SU-DHL-6 (cell line): ENCODE results near the gene NLGN1.
"Not testable (repeated sequence)": the region's sequence is repeated elsewhere in the genome, so short reads cannot be mapped to it uniquely, and the experiment has no call there.

Experiments used
- H2AFZ ChIP-seq: fragments of 200-600 bp; sonication (generic); 2 replicates; pipeline ENCODE4 v1.6.1; 2014; ENCODE audit warnings: low read depth, mild to moderate bottlenecking, moderate library complexity, mixed read lengths, antibody characterized with exemption, low read length; ENCODE audit not compliant: severe bottlenecking
- H3F3A ChIP-seq: fragments of 200-600 bp; shearing (Covaris generic); 2 replicates; pipeline ENCODE4 v1.6.0; 2016; ENCODE audit warnings: antibody characterized with exemption, mild to moderate bottlenecking; ENCODE audit not compliant: insufficient read depth
- H3K27ac ChIP-seq: fragments of 200-600 bp; sonication (generic); 2 replicates; pipeline ENCODE4 v1.5.1; 2016; ENCODE audit warnings: low read depth, mild to moderate bottlenecking, low read length, moderate library complexity, mixed read lengths
- H3K27me3 ChIP-seq: fragments of 200-600 bp; sonication (generic), shearing (Covaris generic); 2 replicates; pipeline ENCODE4 v1.6.0; 2014; ENCODE audit warnings: mild to moderate bottlenecking, low read length
- H3K36me3 ChIP-seq: fragments of 200-600 bp; sonication (generic); 2 replicates; pipeline ENCODE4 v1.6.1; 2014; ENCODE audit warnings: mild to moderate bottlenecking, low read length, mixed read lengths
- H3K4me2 ChIP-seq: fragments of 300-600, 200-600 bp; shearing (Covaris generic), sonication (generic); 2 replicates; pipeline ENCODE4 v1.6.0; 2014; ENCODE audit warnings: low read length, low read depth, mild to moderate bottlenecking; ENCODE audit not compliant: poor library complexity, severe bottlenecking
- H3K4me3 ChIP-seq: fragments of 200-600 bp; sonication (generic); 2 replicates; pipeline ENCODE4 v1.5.1; 2014; ENCODE audit warnings: antibody characterized with exemption, low read length, mild to moderate bottlenecking, mixed read lengths; ENCODE audit not compliant: insufficient read depth, poor library complexity, severe bottlenecking
- H3K79me2 ChIP-seq: fragments of 200-600 bp; sonication (generic); 2 replicates; pipeline ENCODE4 v1.6.1; 2014; ENCODE audit warnings: mild to moderate bottlenecking, low read length, moderate library complexity; ENCODE audit not compliant: insufficient read depth
- H3K9ac ChIP-seq: fragments of 200-600 bp; sonication (generic); 2 replicates; pipeline ENCODE4 v1.7.0; 2014; ENCODE audit warnings: mild to moderate bottlenecking, low read length
- H3K9me2 ChIP-seq: fragments of 200-600 bp; sonication (generic); replicated peaks from 2 replicates; pipeline ENCODE4 v1.6.1; 2014; ENCODE audit warnings: low read length; ENCODE audit not compliant: insufficient read depth
- H3K9me3 ChIP-seq: fragments of 200-600 bp; sonication (generic); 2 replicates; pipeline ENCODE4 v1.6.1; 2014; ENCODE audit warnings: low read length, mixed read lengths; ENCODE audit not compliant: insufficient read depth
- H4K20me1 ChIP-seq: fragments of 200-600 bp; sonication (generic); 2 replicates; pipeline ENCODE4 v1.6.1; 2014; ENCODE audit warnings: low read depth, mild to moderate bottlenecking, antibody characterized with exemption, low read length, moderate library complexity, mixed read lengths
- EZH2phosphoT487 ChIP-seq: fragments of 200-600 bp; sonication (generic), shearing (Covaris generic); conservative IDR thresholded peaks from 2 replicates; pipeline ENCODE4 v1.6.1; 2018; ENCODE audit warnings: mild to moderate bottlenecking, antibody characterized with exemption, low read length, moderate library complexity, mixed read lengths
- TF ChIP-seq, protein P1 (sequence below): fragments of 200-600 bp; sonication (generic); IDR thresholded peaks from one replicate; pipeline ENCODE4 v1.5.1; 2017; ENCODE audit warnings: antibody characterized with exemption, mild to moderate bottlenecking, low read length, moderate library complexity; ENCODE audit not compliant: insufficient read depth, poor library complexity, severe bottlenecking

The NLGN1 gene

DNA sequence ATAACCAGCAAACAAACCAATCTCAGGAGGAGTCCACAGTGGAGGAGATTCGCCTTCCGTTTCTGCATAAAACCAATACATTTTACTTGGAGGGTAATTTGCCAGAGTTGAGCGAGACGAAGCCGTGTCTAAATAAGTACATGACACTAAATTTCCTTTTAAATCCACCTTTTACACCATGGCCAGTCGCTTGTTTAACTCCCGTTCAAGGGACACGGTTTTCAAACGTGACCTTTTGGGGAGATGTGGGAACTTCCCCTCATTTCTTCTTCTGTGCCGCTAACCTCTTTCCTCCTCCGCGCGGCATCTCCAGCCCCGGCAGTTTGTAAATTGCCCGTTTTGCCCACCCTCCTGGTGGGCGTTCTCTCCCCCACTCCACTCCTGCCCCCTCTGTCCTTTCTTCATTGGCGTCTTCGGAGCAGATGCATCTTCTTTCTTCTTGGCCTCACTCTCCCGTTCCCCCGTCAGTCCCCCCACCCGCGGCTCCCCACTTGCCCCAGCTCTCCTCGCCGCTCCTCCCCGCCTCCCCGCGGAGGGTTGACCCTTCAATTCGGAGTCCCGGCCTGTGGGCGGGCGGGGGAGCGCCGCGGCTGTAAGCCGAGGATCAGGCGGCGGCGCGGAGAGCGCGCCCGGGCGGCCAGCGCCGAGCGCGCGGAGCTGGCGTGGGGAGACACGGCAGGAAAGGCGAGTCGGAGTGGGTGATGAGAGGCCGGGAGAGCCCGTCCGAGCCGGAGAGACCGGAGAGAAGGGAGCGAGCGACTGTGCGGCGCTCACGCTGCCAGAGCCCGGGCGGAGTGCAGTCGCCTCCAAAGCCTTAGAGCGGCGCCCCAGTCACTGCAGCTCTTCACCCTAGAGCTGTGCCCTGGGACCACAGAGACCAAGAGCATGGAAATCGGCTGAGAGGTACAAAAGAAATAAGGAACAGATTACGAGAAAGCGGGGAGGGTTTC lies at the start of gene NLGN1:
Gene NLGN1 (plus strand): TSS at position 584 of the 950 bp plus-strand sequence.
- Histone ChIP-seq H2AFZ (no peak within 1 kb of the TSS), H3K4me2 (no peak within 1 kb of the TSS), H3K36me3 (no peaks in the 10 kb centered on the region), H3K27ac (no peak within 1 kb of the TSS), H3K9ac (no peak within 1 kb of the TSS), H3K9me3 (no peaks in the 10 kb centered on the region), H3K27me3 (no peaks in the 10 kb centered on the region), H3K79me2 (no peaks in the 10 kb centered on the region), H3K4me3 (no peak within 1 kb of the TSS), H3F3A (no peaks in the 10 kb centered on the region), H3K9me2 (no peaks in the 10 kb centered on the region), H4K20me1 (no peaks in the 10 kb centered on the region)
- no peak for TF ChIP-seq EZH2phosphoT487
- TF ChIP-seq, protein P1, sequence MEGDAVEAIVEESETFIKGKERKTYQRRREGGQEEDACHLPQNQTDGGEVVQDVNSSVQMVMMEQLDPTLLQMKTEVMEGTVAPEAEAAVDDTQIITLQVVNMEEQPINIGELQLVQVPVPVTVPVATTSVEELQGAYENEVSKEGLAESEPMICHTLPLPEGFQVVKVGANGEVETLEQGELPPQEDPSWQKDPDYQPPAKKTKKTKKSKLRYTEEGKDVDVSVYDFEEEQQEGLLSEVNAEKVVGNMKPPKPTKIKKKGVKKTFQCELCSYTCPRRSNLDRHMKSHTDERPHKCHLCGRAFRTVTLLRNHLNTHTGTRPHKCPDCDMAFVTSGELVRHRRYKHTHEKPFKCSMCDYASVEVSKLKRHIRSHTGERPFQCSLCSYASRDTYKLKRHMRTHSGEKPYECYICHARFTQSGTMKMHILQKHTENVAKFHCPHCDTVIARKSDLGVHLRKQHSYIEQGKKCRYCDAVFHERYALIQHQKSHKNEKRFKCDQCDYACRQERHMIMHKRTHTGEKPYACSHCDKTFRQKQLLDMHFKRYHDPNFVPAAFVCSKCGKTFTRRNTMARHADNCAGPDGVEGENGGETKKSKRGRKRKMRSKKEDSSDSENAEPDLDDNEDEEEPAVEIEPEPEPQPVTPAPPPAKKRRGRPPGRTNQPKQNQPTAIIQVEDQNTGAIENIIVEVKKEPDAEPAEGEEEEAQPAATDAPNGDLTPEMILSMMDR, result no peak

DNA sequence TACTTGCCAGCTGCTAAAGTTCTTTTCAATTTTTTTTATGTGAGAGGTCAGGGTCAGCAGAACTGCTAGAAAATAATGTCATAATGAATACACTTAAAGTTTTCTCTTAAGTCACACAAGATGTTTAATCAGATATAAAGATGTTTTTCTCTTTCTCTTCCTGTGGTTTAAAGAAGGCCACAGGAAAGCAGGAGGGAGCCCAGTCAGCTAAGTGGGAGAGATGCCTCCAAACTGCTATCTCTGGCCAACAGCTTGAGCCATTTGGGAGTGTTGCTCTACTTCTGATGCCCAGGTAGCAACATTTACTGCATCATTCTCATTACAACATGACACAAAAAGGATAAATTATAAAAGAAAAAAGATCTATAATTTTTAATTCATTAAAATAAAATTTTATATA lies 45.7 kb upstream of the NLGN1 start:
- Histone ChIP-seq H4K20me1 (no peaks in the 10 kb centered on the region), H3K79me2 (no peaks in the 10 kb centered on the region), H3K9me3 (no peaks in the 10 kb centered on the region), H2AFZ (no peak overlapping the region), H3K9me2 (no peaks in the 10 kb centered on the region), H3K27me3 (no peaks in the 10 kb centered on the region), H3K4me2 (no peak overlapping the region), H3F3A (no peaks in the 10 kb centered on the region), H3K4me3 (no peak overlapping the region), H3K27ac (no peak overlapping the region), H3K36me3 (no peaks in the 10 kb centered on the region), H3K9ac (no peak overlapping the region)
- TF ChIP-seq, protein P1, result no peak
- TF ChIP-seq EZH2phosphoT487, result no peak

GRCh38 chr3:173353137-173353536 lies 44.4 kb upstream of the NLGN1 start:
- not testable (repeated sequence) for H3K79me2 ChIP-seq, H3K9me3 ChIP-seq, H3K4me2 ChIP-seq, H3K9me2 ChIP-seq, H3K27ac ChIP-seq, H2AFZ ChIP-seq, H3F3A ChIP-seq, H4K20me1 ChIP-seq, H3K27me3 ChIP-seq, H3K4me3 ChIP-seq, H3K36me3 ChIP-seq, H3K9ac ChIP-seq

- Histone ChIP-seq H3K9me2 (no peaks in the 10 kb centered on the region), H4K20me1 (no peaks in the 10 kb centered on the region), H3K9ac (no peak overlapping the region), H3F3A (no peaks in the 10 kb centered on the region), H3K4me3 (no peak overlapping the region), H3K36me3 (no peaks in the 10 kb centered on the region), H3K4me2 (no peak overlapping the region), H2AFZ (no peak overlapping the region), H3K27ac (no peak overlapping the region), H3K9me3 (no peaks in the 10 kb centered on the region), H3K79me2 (no peaks in the 10 kb centered on the region), H3K27me3 (no peaks in the 10 kb centered on the region)
- TF ChIP-seq, protein P1, result no peak
- TF ChIP-seq EZH2phosphoT487, result no peak
Observed at GRCh38 chr3:173354124-173354523, 43.4 kb upstream of the NLGN1 start.
